GM19397 (cell line): Measurements from ENCODE around the gene RPL22.

Experiments used
- ATAC-seq: cut with Tn5 transposase; IDR thresholded peaks from one replicate; pipeline ENCODE4 v1.9.1; 2021; ENCODE audit warnings: mild to moderate bottlenecking, moderate library complexity; ENCODE audit not compliant: unreplicated experiment

RPL22 gene

DNA sequence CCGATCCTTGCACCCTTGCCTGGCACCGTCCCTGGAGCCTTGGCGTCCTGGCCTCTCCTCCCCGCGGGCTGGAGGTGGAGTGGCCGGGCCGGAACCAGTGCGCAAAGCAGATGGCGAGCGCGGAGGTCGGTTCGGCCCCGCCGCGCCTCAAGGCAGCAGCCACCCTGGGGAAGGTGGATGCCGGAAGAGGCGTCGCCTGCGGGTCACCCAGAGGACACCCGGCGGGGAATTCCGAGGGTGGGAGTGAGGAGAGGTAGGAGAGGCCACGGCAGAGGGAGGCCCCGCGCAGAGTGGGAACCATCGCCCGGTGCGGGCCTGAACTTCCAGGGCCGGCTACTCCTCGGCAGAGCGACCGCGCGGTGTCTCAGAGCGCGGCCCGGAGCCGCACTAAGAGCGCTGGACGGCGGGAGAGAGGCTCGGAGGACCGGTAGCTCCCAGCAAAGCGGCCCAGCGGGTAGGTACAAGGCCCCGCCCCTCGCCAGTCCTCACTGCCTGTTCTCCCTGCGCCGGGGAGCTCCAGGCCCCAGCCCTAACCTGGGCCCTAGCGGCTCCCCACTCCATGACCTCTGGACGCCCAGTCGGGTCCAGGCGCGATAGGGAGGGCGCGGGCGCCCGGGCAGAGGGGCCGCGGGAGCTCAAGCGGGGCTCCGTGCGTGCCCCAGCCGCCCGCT is 6.6 kb upstream of the RPL22 start, which contains the start of gene RNF207:
RNF207 (plus strand) TSS at position 271 of the 671 bp plus-strand sequence. CDS start 417 bp downstream, outside the sequence.
- ATAC-seq: peak; percentile 46

DNA sequence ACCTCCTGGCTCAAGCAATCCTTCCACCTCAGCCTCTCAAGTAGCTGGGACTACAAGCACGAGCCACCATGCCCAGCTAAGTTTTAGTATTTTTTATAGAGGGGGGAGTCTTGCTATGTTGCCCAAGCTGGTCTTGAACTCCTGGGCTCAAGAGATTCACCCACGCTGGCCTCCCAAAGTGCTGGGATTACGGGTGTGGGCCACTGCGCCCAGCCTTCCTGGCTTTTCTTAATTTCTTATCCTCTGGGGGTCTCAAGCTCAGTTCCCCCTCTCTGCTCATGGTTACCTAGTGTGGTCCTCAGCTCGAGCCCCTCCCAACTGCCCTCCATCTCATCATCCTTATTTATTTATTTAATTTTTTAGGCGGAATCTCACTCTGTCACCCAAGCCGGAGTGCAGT is 2.9 kb upstream of the RPL22 start:
- no peak for ATAC-seq

- ATAC-seq: no peak
These were observed 904 bp upstream of the RPL22 start for GRCh38 chr1:6200188-6200809.

GRCh38 chr1:6198646-6199297 is 623 bp downstream of the RPL22 start:
- peak; percentile 24 for ATAC-seq

GRCh38 chr1:6197746-6198427 is 1.5 kb downstream of the RPL22 start:
- no peak for ATAC-seq

GRCh38 chr1:6191968-6192367 is 7.4 kb downstream of the RPL22 start:
- no peak for ATAC-seq

- no peak for ATAC-seq
These were observed 10.9 kb downstream of the RPL22 start for GRCh38 chr1:6188466-6188865.

GRCh38 chr1:6185635-6186382 is 13.6 kb downstream of the RPL22 start:
- no peak for ATAC-seq

GRCh38 chr1:6185151-6185550 is 14.2 kb downstream of the RPL22 start:
- ATAC-seq: no peak

DNA sequence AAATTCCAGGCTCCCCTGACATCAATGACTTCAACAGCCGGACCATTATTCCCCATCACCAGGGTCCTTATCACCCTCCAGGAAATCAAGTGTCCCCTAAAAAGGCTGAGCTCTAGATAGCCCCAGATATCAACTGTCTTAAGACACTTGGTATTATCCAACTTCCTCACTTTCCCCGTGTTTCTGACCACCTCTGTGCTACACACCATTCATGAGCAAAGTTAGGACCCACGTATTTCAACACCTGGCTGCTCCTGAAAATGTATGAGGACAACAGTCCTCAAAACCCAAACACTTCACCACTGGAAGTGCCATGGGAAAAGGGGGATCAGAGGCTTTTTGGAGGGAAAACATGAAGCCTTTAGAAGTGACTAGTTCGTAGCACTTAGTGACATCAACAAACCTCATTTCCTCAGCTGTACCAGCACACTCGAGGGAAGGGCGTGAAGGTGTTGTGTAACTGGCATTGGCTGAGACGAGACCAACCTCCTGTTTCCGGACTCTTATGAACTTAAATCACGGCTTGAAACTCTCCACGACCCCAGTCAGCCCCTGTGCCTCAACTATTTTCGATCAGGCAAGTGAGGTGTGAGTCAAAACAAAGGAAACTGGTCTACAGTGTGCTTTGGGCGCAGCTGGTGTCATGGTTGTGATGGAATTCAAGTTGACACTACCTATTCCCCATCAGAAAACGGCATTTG is 15.2 kb downstream of the RPL22 start:
- no peak for ATAC-seq

DNA sequence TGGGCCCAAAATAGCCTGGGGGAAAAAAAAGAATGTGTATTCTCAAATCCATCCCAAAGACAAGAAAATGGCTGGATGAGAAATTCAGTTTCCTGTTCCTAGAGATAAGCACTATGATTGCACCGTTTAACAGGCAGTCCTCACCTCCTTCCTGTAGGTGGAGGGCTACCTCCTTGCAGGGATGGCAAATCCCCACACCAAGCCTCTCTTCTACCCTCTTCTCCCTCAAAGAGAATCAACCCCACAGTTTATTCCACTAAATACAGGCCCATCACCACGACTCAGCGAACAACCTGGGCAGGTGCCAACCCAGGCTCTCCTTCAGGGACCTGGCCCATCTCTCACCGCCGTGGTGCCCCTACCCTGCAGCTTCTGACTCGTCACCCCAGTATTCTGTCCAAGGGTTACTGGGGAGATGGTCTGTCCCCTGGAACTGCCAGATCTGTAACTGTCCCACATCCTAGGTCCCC is 15.8 kb downstream of the RPL22 start:
- no peak for ATAC-seq

- no peak for ATAC-seq
These were observed 18.0 kb downstream of the RPL22 start for GRCh38 chr1:6181347-6181770.

- no peak for ATAC-seq
These were observed 18.6 kb downstream of the RPL22 start for GRCh38 chr1:6180707-6181311.

DNA sequence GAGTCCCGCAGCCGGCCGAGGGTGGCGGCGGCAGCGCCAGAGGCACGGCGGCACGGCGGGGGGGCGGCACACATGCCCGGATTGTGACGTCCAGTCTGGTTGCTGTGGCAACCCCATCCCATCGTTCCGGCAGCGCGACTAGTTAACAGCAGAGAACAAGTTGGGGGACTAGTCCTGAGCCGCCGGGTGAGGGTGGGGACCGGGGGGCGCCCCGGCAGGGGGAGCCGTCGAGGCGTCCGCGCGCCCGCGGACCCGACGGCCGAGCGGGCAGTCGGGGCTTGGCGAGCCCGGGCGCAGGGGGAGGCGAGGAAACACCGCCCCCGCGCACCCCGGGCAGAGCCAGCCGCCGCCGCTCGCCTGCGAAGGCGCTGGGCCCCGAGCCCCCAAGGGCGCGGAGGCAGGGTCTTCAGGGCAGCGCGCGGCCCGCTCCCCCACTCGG is 19.1 kb downstream of the RPL22 start, which contains the start of gene CHD5:
CHD5 (minus strand) TSS at position 54 of the 439 bp plus-strand sequence. CDS start 298 bp downstream, outside the sequence.
- ATAC-seq: no peak

DNA sequence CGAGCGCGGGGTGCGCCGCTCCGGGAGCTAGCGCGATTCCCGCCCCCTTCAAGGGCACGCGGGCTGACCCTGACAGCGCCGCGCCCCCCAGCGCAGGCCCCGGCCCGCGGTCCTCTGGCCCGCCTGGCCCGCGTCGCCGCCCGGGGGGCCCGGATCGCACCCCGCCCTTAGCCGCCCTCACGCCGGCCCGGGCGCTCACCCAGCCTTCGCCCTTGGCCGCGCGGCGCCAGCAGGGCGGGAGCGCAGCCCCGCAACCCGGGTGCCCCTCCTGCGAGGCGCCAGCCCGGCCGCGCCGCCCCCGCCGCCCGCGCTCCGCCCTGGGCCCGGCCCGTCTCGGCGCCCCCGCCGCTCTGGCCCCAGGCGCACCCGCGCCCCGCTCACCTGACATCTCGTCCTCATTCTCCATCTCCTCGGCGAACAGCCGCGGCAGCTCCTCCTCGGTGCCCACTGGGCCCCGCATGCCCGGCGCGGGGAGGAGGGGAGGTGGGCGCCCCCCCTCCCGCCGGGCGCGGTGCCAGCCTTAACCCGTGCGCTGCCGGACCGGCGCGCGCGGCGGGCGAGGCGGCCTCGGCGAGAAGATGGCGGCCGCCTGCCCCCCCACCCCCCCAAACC is 19.7 kb downstream of the RPL22 start:
- ATAC-seq: no peak

DNA sequence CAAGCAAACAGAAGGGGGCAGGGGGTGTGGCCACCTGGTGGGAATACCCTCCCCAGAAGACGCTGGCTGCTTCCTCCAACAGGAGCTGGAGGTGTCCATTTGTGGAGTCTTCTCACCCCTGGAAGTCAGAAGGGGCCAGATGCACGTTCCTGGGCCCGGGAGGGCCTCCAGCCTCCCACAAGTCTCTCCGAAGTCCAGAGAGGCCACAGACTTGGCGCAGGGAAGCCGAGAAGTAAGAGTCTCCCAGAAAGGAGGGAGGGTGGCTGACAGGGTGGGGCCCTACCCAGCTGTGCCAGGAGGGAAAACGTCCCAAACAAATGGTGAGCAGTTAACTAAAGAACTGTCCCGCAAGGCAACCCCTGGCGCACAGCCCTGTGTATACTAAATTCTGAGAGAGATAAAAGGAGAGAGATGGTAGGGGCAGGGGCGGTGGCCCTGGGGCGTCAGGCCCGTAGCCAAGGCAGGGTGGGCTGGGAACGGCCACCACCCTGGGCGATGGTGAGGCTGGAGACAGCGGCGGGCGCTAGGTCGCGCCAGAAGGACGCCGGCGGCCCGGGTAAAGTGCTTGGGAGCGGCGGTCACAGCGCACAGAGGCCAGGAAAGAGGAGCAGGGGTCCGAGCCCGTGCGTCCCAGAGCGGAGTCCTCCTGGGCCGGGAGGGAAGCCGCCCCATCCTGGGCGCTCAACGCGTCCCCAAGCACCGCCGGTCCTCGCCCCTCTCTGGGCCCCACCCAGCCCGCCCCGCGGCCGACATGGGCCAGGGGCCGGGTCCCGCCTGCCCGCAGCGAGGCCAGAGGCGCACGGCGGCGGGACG is 20.4 kb downstream of the RPL22 start:
- no peak for ATAC-seq

DNA sequence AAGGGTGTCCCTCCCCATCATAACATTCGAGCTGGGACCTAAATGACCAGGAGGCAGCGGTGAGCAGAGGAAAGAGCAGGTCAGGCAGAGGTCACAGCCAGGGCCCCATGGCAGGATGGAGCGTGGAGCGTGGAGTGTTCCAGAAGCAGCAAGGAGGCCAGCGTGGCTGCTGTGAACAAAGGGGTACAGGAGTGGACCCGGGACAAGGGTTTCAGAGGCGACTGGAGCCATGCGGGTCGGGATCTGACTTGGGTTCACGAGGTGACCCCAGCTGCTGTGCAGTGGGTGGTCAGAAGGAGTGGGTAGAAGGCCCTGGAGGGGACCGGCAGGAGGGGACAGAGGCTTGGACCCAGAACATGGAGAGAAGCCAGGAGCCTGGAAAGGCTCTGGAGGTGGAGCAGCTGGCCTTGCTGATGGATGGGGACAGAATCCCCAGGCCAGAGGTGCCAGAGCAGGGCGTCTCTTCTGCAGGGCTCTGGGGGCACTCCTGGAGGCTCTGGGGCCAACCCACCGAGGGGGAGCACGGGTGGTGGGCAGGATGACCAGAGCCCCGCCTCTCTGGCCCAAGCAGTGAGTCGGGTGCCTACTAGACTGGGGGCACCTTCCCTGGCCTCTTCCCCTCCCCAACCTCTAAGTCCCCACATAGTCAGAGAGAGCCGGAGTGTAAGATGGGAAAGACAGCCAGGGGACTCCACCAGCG is 21.6 kb downstream of the RPL22 start:
- no peak for ATAC-seq

- no peak for ATAC-seq
These were observed 22.6 kb downstream of the RPL22 start for GRCh38 chr1:6176779-6177178.
